NT2/D1 (cell line): Measurements from ENCODE around the gene STARD9.
A peak's percentile ranks its signal among the peaks of the same experiment; 100 is the strongest.

Experiments
- DNase-seq: peaks from one replicate; pipeline ENCODE4 v3.0.0-alpha.2; 2011; ENCODE audit warnings: low read depth, low spot score
- H3K27me3 ChIP-seq: 2 replicates; pipeline ENCODE4 v1.6.0; 2011; ENCODE audit warnings: mild to moderate bottlenecking; ENCODE audit not compliant: insufficient read length, insufficient read depth
- H3K36me3 ChIP-seq: 2 replicates; pipeline ENCODE4 v1.6.1; 2011; ENCODE audit warnings: mild to moderate bottlenecking, low read length, mixed read lengths; ENCODE audit not compliant: insufficient read depth, insufficient read length
- H3K4me1 ChIP-seq: 2 replicates; pipeline ENCODE4 v1.5.1; 2011; ENCODE audit not compliant: insufficient read depth, insufficient read length
- H3K4me3 ChIP-seq: 2 replicates; pipeline ENCODE4 v1.5.1; 2011; ENCODE audit warnings: low read depth; ENCODE audit not compliant: insufficient read length
- H3K9ac ChIP-seq: 2 replicates; pipeline ENCODE4 v1.6.0; 2011; ENCODE audit warnings: low read depth; ENCODE audit not compliant: insufficient read length
- H3K9me3 ChIP-seq: 2 replicates; pipeline ENCODE4 v1.5.1; 2011; ENCODE audit warnings: mild to moderate bottlenecking, low read length; ENCODE audit not compliant: insufficient read depth
- SUZ12 ChIP-seq: IDR thresholded peaks from 2 replicates; pipeline ENCODE4 v1.6.1; 2011; ENCODE audit not compliant: insufficient read length, insufficient read depth; ENCODE audit errors: extremely low read depth
- YY1 ChIP-seq: IDR thresholded peaks from 2 replicates; pipeline ENCODE4 v1.6.1; 2011; ENCODE audit not compliant: insufficient read length, insufficient read depth
- ZNF274 ChIP-seq: IDR thresholded peaks from 2 replicates; pipeline ENCODE4 v1.6.1; 2011; ENCODE audit warnings: mild to moderate bottlenecking, low read depth, low read length

STARD9 gene

DNA sequence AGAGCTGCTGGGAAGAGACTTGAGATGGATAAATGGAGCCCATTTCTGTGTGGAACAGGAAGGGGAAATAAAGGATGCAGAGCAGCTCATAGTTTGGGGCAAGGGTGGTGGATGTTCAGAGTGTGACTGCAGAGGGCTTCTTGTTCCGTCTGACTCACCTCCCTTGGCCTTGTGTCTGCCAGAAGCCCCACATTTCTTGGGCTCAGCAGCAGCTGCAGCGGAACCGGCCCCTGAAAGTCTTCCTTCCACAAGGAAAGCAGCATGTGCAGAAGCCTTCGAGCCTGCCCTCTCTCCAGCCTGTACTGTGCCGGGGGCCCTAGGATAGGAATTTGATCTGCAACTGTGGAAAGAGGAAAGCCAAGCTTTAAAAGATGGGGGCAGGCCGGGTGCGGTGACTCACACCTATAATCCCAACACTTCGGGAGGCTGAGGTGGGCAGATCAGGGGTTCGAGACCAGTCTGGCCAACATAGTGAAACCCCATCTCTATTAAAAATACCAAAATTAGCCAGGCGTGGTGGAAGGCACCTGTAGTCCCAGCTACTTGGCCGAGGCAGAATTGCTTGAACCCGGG lies 150.0 kb downstream of the STARD9 start:
- H3K36me3 ChIP-seq = peaks cover 84% of the 10 kb centered on the region
- H3K9ac ChIP-seq = no peak overlapping the region
- H3K27me3 ChIP-seq = no peaks in the 10 kb centered on the region
- H3K4me3 ChIP-seq = no peak overlapping the region
- H3K9me3 ChIP-seq = no peaks in the 10 kb centered on the region
- DNase-seq = no peak
- no peak for TF ChIP-seq SUZ12
- no peak for TF ChIP-seq YY1
- no peak for TF ChIP-seq ZNF274
- H3K4me1 ChIP-seq = peaks cover 7% of the 10 kb centered on the region

DNA sequence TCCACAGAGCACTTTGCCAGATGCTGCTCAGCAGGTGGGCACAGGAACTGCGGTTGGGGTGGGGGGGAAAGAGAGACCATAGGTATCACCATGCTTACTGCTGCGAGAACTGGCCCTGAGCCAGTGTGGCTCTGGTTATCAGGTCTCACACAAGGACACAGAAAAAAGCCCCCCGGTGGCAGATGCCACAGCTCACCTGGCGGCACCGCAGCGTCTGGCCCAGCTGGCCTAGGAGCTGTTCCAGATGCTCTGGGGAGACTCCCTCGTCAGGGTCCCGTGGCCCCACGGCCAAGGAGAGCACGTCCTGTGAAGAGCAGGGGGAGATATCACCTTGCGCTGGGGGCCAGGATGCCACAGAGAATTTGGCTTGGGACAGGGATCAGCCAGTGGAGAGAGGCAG lies 150.7 kb downstream of the STARD9 start:
- Histone ChIP-seq H3K9me3 (no peaks in the 10 kb centered on the region), H3K36me3 (peaks cover 86% of the 10 kb centered on the region), H3K27me3 (no peaks in the 10 kb centered on the region), H3K9ac (no peak overlapping the region), H3K4me3 (no peak overlapping the region), H3K4me1 (peaks cover 11% of the 10 kb centered on the region)
- TF ChIP-seq ZNF274 (no peak), YY1 (no peak)
- no peak for DNase-seq

- H3K27me3 ChIP-seq = no peaks in the 10 kb centered on the region
- no peak for DNase-seq
- no peaks in the 10 kb centered on the region for H3K9me3 ChIP-seq
- peaks cover 91% of the 10 kb centered on the region for H3K36me3 ChIP-seq
- H3K4me3 ChIP-seq = no peak overlapping the region
- peaks cover 11% of the 10 kb centered on the region for H3K4me1 ChIP-seq
- H3K9ac ChIP-seq = peak overlapping the region; percentile 42
- TF ChIP-seq ZNF274 (no peak), YY1 (no peak), SUZ12 (no peak)
Observed at GRCh38 chr15:42727750-42728381, 152.5 kb downstream of the STARD9 start.

DNA sequence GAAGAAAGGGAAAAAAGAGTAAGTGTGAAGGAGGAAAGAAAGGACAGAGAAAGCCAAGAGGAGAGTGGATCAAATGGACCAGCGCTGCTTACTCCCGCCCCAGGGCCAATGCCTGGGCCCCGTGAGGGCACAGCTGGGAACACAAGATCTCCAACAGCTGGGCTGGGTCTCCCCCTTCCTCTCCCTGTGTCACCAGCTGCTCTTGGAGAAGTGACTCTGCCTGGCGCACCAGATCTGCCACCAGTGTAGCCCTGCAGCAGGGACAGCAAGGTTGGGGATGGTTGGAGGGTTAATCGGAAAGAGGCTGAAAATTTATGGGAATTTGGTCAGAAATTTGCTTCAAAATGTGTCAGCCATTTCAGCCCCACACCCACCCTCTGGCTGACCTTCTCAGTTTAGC lies 153.2 kb downstream of the STARD9 start:
- H3K27me3 ChIP-seq = no peaks in the 10 kb centered on the region
- H3K36me3 ChIP-seq = peaks cover 89% of the 10 kb centered on the region
- no peak overlapping the region for H3K4me3 ChIP-seq
- TF ChIP-seq YY1 (no peak), ZNF274 (no peak), SUZ12 (no peak)
- H3K9me3 ChIP-seq = no peaks in the 10 kb centered on the region
- H3K9ac ChIP-seq = peak overlapping the region; percentile 17
- peaks cover 11% of the 10 kb centered on the region for H3K4me1 ChIP-seq
- no peak for DNase-seq

GRCh38 chr15:42728972-42729371 lies 153.6 kb downstream of the STARD9 start:
- Histone ChIP-seq H3K27me3 (no peaks in the 10 kb centered on the region), H3K9me3 (no peaks in the 10 kb centered on the region), H3K36me3 (peaks cover 90% of the 10 kb centered on the region), H3K4me1 (peaks cover 11% of the 10 kb centered on the region), H3K9ac (peak overlapping the region; percentile 17), H3K4me3 (no peak overlapping the region)
- DNase-seq = no peak
- TF ChIP-seq ZNF274 (no peak), SUZ12 (no peak), YY1 (no peak)

GRCh38 chr15:42729409-42729808 lies 154.0 kb downstream of the STARD9 start:
- DNase-seq = no peak
- Histone ChIP-seq H3K36me3 (peaks cover 90% of the 10 kb centered on the region), H3K9ac (no peak overlapping the region), H3K4me1 (peaks cover 11% of the 10 kb centered on the region), H3K4me3 (no peak overlapping the region), H3K9me3 (no peaks in the 10 kb centered on the region), H3K27me3 (no peaks in the 10 kb centered on the region)
- TF ChIP-seq SUZ12 (no peak), YY1 (no peak), ZNF274 (no peak)

DNA sequence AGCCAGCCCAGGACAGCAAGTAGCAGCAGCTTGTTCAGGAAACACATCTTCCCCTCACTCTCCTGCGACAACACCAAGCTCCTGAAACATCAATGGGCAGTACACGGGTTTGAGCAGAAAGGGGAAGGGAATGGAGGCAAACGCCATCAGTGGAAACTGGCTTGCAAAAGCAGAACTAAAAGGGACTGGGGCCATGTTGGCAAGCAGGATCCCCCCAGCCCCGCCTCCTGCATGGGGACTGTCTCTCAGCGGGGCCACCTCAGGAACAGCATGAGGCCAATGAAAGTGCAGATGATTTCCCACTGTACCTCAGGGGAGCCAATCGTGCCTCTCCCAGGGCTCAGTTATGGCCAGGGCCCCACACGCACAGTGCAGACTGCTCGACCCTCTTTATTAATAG lies 154.7 kb downstream of the STARD9 start:
- H3K27me3 ChIP-seq = no peaks in the 10 kb centered on the region
- H3K9ac ChIP-seq = no peak overlapping the region
- peaks cover 11% of the 10 kb centered on the region for H3K4me1 ChIP-seq
- no peaks in the 10 kb centered on the region for H3K9me3 ChIP-seq
- no peak overlapping the region for H3K4me3 ChIP-seq
- peaks cover 90% of the 10 kb centered on the region for H3K36me3 ChIP-seq
- DNase-seq = no peak
- TF ChIP-seq ZNF274 (no peak), YY1 (no peak), SUZ12 (no peak)

DNA sequence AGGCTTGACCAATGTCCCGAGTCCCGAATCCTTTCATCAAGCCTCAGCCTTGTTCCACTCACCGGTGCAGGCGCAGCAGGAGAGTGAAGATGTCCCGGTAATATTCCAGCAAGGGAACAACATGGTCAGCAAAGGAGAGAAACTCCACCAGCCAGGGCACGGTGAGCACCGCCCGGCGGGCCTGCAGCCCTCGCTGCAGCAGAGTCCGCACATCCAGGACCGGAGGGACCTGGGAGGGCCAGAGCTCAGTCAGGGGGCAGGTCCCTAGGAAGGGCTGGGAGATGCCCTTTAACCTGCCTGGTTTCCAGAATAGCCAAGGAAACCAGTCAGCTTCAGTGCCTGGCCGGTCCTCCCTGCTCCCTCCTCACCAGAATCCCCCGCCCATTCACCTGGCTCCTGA lies 155.1 kb downstream of the STARD9 start:
- DNase-seq = no peak
- Histone ChIP-seq H3K4me1 (peaks cover 11% of the 10 kb centered on the region), H3K9me3 (no peaks in the 10 kb centered on the region), H3K27me3 (no peaks in the 10 kb centered on the region), H3K36me3 (peaks cover 90% of the 10 kb centered on the region), H3K9ac (no peak overlapping the region), H3K4me3 (no peak overlapping the region)
- TF ChIP-seq ZNF274 = no peak
- TF ChIP-seq SUZ12 = no peak
- no peak for TF ChIP-seq YY1
